Testis (tissue), 3 donors: ENCODE measurements around the gene FRS2. TPM values are rescaled to one million over a fixed set of nuclear protein-coding genes. Genes with fewer than 3 reads are reported as not detected.

ENCODE experiments used
- DNase-seq: peaks from one replicate; pipeline ENCODE4 v3.0.0-alpha.2; 2019
- H3K27ac ChIP-seq, 2 donors: fragments of 200-600 bp; sonication (generic); one replicate each; pipeline ENCODE4 v1.5.1; 2019
- H3K27me3 ChIP-seq: fragments of 200-600 bp; sonication (generic); one replicate; pipeline ENCODE4 v1.5.1; 2019
- H3K36me3 ChIP-seq: fragments of 200-600 bp; sonication (generic); one replicate; pipeline ENCODE4 v1.5.1; 2017; ENCODE audit warnings: low read depth; ENCODE audit errors: missing control alignments
- H3K4me1 ChIP-seq: fragments of 200-600 bp; sonication (generic); one replicate; pipeline ENCODE4 v1.5.1; 2019
- H3K4me3 ChIP-seq, 2 donors: fragments of 200-600 bp; sonication (generic); one replicate each; pipeline ENCODE4 v1.5.1; 2017 to 2019
- H3K9me3 ChIP-seq: fragments of 200-600 bp; sonication (generic); one replicate; pipeline ENCODE4 v1.5.1; 2017
- POLR2A ChIP-seq: fragments of 450-650 bp; IDR thresholded peaks from one replicate; pipeline ENCODE4 v1.6.1; 2017; ENCODE audit warnings: antibody characterized with exemption, mild to moderate bottlenecking, moderate library complexity
- WGBS, 2 donors: methylation state at CpG; one replicate each; pipeline ENCODE4 v1.1.5; 2018; 5-methylcytosine and 5-hydroxymethylcytosine counted together
- intact Hi-C: fragments of 100-400 bp; cut with DNase I; formaldehyde crosslinking; loops from one replicate; pipeline ENCODE4 v1.15.1; 2023; ENCODE audit warnings: low total_unique reads
- polyA plus RNA-seq: library from polyadenylated mRNA; stranded (reverse); fragments of 350-450 nt; fragmentation: Illumina TruSeq; extraction: RNeasy Lipid Tissue Mini Kit (QIAGEN cat#74804); gene quantifications from one replicate; pipeline ENCODE4 v1.2.3, GENCODE V29; 2014; ENCODE audit warnings: low read depth, low replicate concordance; ENCODE audit not compliant: insufficient read depth
- total RNA-seq, 2 donors: library from RNA; depleted of rRNA; stranded (reverse); fragments of >200 nt; gene quantifications; one replicate each; pipeline ENCODE4 v1.2.3, GENCODE V29; 2016
- TF ChIP-seq, protein P1 (sequence below), 3 experiments: fragments of 450-650 bp in 2 of 3; fragments of 200-600 bp in 1 of 3; sonication (generic) in 1 of 3; IDR thresholded peaks; one replicate each; pipeline ENCODE4 v1.5.1; 2016 to 2019; ENCODE audit warnings: antibody characterized with exemption in 3 of 3, mild to moderate bottlenecking in 2 of 3, moderate library complexity in 1 of 3

Gene FRS2
- total and polyA plus RNA-seq, 3 donors from 2014 or later = 21.6 to 47.8 (median 38.3) TPM

DNA sequence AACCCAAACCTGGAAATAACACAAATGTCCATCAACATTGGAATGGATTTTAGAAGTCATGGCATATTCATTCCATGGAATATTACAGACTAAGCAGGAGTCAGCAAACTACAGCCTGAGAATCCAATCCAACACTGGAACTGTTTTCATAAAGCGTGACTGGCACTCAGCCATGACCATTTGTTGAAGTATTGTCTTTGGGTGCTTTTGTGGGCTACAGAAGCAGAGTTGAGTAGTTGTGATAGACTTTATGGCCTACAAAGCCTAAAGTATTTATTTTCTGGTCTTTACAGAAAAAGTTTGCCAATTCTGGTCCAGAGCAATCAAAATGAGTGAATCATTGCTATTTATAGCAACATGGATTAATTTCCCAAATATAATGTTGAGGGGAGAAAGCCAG lies 34.5 kb upstream of the FRS2 start:
- H3K27ac ChIP-seq = no peak overlapping the region
- WGBS, 2 donors = 68 to 88% methylated on average over 1 of the region's 1 CpG
- H3K4me3 ChIP-seq = no peak overlapping the region
- H3K36me3 ChIP-seq = no peaks in the 10 kb centered on the region
- intact Hi-C loops = no loop called here
- no peak for DNase-seq
- no peaks in the 10 kb centered on the region for H3K27me3 ChIP-seq
- TF ChIP-seq, protein P1, sequence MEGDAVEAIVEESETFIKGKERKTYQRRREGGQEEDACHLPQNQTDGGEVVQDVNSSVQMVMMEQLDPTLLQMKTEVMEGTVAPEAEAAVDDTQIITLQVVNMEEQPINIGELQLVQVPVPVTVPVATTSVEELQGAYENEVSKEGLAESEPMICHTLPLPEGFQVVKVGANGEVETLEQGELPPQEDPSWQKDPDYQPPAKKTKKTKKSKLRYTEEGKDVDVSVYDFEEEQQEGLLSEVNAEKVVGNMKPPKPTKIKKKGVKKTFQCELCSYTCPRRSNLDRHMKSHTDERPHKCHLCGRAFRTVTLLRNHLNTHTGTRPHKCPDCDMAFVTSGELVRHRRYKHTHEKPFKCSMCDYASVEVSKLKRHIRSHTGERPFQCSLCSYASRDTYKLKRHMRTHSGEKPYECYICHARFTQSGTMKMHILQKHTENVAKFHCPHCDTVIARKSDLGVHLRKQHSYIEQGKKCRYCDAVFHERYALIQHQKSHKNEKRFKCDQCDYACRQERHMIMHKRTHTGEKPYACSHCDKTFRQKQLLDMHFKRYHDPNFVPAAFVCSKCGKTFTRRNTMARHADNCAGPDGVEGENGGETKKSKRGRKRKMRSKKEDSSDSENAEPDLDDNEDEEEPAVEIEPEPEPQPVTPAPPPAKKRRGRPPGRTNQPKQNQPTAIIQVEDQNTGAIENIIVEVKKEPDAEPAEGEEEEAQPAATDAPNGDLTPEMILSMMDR (IDR thresholded peaks at IDR 0.05) = no peak
- TF ChIP-seq POLR2A = no peak
- H3K9me3 ChIP-seq = no peaks in the 10 kb centered on the region
- H3K4me1 ChIP-seq = no peaks in the 10 kb centered on the region

DNA sequence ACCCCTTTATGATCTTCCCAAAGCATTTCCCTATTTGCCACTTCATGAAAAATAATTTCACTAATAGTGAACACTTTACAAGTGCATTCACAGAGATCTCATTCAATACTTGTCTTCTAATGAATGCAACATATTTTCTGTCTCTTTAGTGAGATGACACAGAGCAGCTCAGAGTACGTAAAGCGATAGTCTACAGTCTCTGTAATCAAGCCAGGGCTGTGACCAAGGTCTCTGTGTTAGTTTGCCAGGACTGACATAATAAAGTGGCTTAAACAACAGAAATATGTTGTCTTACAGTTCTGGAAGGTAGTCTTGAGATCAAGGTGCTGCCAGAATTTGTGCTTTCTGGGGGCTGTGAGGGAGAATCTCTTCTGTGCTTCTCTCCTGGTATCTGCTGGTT lies 33.1 kb upstream of the FRS2 start:
- TF ChIP-seq, protein P1 (IDR thresholded peaks at IDR 0.05) = no peak
- TF ChIP-seq POLR2A = no peak
- DNase-seq = no peak
- Histone ChIP-seq H3K27me3 (no peaks in the 10 kb centered on the region), H3K4me1 (no peaks in the 10 kb centered on the region), H3K4me3 (no peak overlapping the region), H3K36me3 (no peaks in the 10 kb centered on the region), H3K9me3 (no peaks in the 10 kb centered on the region), H3K27ac (no peak overlapping the region)
- intact Hi-C loops = no loop called here
- WGBS, 2 donors = 63 to 70% methylated on average over 2 of the region's 2 CpGs

- 86 to 94% methylated on average over 3 of the region's 3 CpGs for WGBS, 2 donors
- TF ChIP-seq, protein P1 (IDR thresholded peaks at IDR 0.05) = no peak
- TF ChIP-seq POLR2A = no peak
- H3K27ac ChIP-seq = no peak overlapping the region
- no peak for DNase-seq
- H3K9me3 ChIP-seq = no peaks in the 10 kb centered on the region
- H3K4me3 ChIP-seq = no peak overlapping the region
- intact Hi-C loops = no loop called here
- no peaks in the 10 kb centered on the region for H3K27me3 ChIP-seq
- no peaks in the 10 kb centered on the region for H3K4me1 ChIP-seq
- no peaks in the 10 kb centered on the region for H3K36me3 ChIP-seq
These were observed 31.6 kb upstream of the FRS2 start for GRCh38 chr12:69438539-69438938.

DNA sequence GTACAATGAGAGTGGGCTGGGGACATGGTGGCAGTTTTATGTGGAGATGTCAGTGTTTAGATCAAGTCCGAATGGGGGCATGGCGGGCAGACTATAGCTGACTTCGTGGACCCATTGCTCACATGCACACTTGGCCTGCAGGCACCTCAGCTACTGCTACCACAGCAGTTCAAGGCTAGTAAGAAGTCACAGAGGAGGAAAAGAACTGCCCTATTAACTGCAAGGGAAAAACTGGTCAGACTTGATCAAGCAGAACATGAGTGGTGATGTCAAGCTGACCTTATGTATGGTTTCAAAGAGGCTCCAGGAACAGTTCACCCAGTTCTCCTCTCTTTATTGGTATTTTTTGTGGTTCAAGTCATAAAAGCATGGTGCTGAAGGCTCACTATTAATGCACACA lies 30.2 kb upstream of the FRS2 start:
- DNase-seq = no peak
- TF ChIP-seq, protein P1 (IDR thresholded peaks at IDR 0.05) = no peak
- TF ChIP-seq POLR2A = no peak
- WGBS, 2 donors = 88 to 91% methylated on average over 3 of the region's 3 CpGs
- Histone ChIP-seq H3K27ac (no peak overlapping the region), H3K4me3 (no peak overlapping the region), H3K27me3 (no peaks in the 10 kb centered on the region), H3K9me3 (no peaks in the 10 kb centered on the region), H3K36me3 (no peaks in the 10 kb centered on the region), H3K4me1 (no peaks in the 10 kb centered on the region)
- intact Hi-C loops = no loop called here

GRCh38 chr12:69440886-69441285 lies 29.3 kb upstream of the FRS2 start:
- no peak for TF ChIP-seq POLR2A
- TF ChIP-seq, protein P1 (IDR thresholded peaks at IDR 0.05) = no peak
- Histone ChIP-seq H3K9me3 (no peaks in the 10 kb centered on the region), H3K27me3 (no peaks in the 10 kb centered on the region), H3K36me3 (no peaks in the 10 kb centered on the region), H3K4me3 (no peak overlapping the region), H3K27ac (no peak overlapping the region), H3K4me1 (no peaks in the 10 kb centered on the region)
- DNase-seq = no peak
- intact Hi-C loops = no loop called here
- 81 to 92% methylated on average over 2 of the region's 2 CpGs for WGBS, 2 donors
